Endothelial cell of umbilical vein (primary cell): ENCODE measurements around the gene PRKAR2B. TPM values are rescaled to one million over a fixed set of nuclear protein-coding genes. Genes with fewer than 3 reads are reported as not detected.

ENCODE experiments used
- BruUV-seq: library from RNA; stranded (reverse); fragments of 400-500 nt; replicated peaks from 2 replicates; lab custom pipeline; 2021; lab: Mats Ljungman, UMichigan
- CTCF ChIA-PET: fragments of 300-600, 350-600 bp; sonication (Branson Sonifier 250); formaldehyde crosslinking; loops from one replicate; lab custom pipeline; 2021; ENCODE audit warnings: antibody characterized with exemption, inconsistent platforms; lab: Charles Lee
- POLR2A ChIA-PET: fragments of 300-600, 350-600 bp; sonication (Branson Sonifier 250); formaldehyde crosslinking; loops from one replicate; lab custom pipeline; 2021; ENCODE audit warnings: antibody characterized with exemption, inconsistent platforms; lab: Charles Lee
- DNase-seq: peaks from one replicate; pipeline ENCODE4 v3.0.0-alpha.2; 2011; ENCODE audit warnings: low read depth, low spot score
- FAIRE-seq: peaks from 2 replicates; lab custom pipeline; 2011; peaks lifted over from hg19 to GRCh38; lab: Jason Lieb, UNC
- H2AFZ ChIP-seq: 2 replicates; pipeline ENCODE4 v1.6.0; 2012; ENCODE audit warnings: low read depth, low read length, control low read depth, inconsistent platforms
- H3K27ac ChIP-seq: 2 replicates; pipeline ENCODE4 v1.5.1; 2011; ENCODE audit warnings: low read depth, mild to moderate bottlenecking, control low read depth, low read length, moderate library complexity; ENCODE audit not compliant: insufficient read depth
- H3K27me3 ChIP-seq, 2 experiments: 2 replicates each; pipeline versions ENCODE4 v1.6.0 to v1.6.1; 2011; ENCODE audit warnings: low read length in 2 of 2, mixed read lengths in 1 of 2; ENCODE audit not compliant: control insufficient read depth in 2 of 2, insufficient read depth in 2 of 2
- H3K36me3 ChIP-seq, 2 experiments: 2 replicates in 1 of 2; 3 replicates in 1 of 2; pipeline ENCODE4 v1.5.1; 2011; ENCODE audit warnings: low read length in 2 of 2, mild to moderate bottlenecking in 1 of 2, moderate library complexity in 1 of 2; ENCODE audit not compliant: control insufficient read depth in 2 of 2, insufficient read depth in 2 of 2; ENCODE audit errors: extremely low read depth in 1 of 2
- H3K4me1 ChIP-seq: 3 replicates; pipeline ENCODE4 v1.5.1; 2011; ENCODE audit warnings: mild to moderate bottlenecking, low read length; ENCODE audit not compliant: control insufficient read depth, insufficient read depth; ENCODE audit errors: extremely low read depth
- H3K4me2 ChIP-seq: 2 replicates; pipeline ENCODE4 v1.6.1; 2011; ENCODE audit warnings: low read length, control low read depth, mixed read lengths; ENCODE audit not compliant: insufficient read depth
- H3K4me3 ChIP-seq, 3 experiments: fragments of 200-600 bp in 1 of 3; sonication (generic), shearing (Covaris generic) in 1 of 3; replicated peaks in 1 of 3; 2 replicates each; pipeline ENCODE4 v1.5.1; 2011 to 2016; ENCODE audit warnings: control low read depth in 3 of 3, low read length in 3 of 3, mild to moderate bottlenecking in 2 of 3, inconsistent platforms in 1 of 3, low read depth in 1 of 3, moderate library complexity in 1 of 3; ENCODE audit not compliant: insufficient read depth in 1 of 3
- H3K79me2 ChIP-seq: 2 replicates; pipeline ENCODE4 v1.6.0; 2012; ENCODE audit warnings: low read length, inconsistent platforms; ENCODE audit not compliant: control insufficient read depth, insufficient read depth
- H3K9ac ChIP-seq: replicated peaks from 2 replicates; pipeline ENCODE3; 2011; ENCODE audit warnings: low read length, control low read depth; ENCODE audit not compliant: insufficient read depth; ENCODE audit errors: extremely low read depth
- H3K9me1 ChIP-seq: replicated peaks from 3 replicates; pipeline ENCODE4 v1.6.0; 2011; ENCODE audit warnings: mild to moderate bottlenecking, low read length; ENCODE audit not compliant: control insufficient read depth, insufficient read depth; ENCODE audit errors: extremely low read depth
- H3K9me3 ChIP-seq: replicated peaks from 2 replicates; pipeline ENCODE4 v1.5.1; 2012; ENCODE audit warnings: low read length, inconsistent platforms; ENCODE audit not compliant: control insufficient read depth, insufficient read depth
- H4K20me1 ChIP-seq: replicated peaks from 2 replicates; pipeline ENCODE3; 2011; ENCODE audit warnings: mild to moderate bottlenecking, low read length; ENCODE audit not compliant: control insufficient read depth, insufficient read depth; ENCODE audit errors: extremely low read depth
- EZH2 ChIP-seq: IDR thresholded peaks from 2 replicates; pipeline ENCODE4 v1.6.1; 2012; ENCODE audit warnings: borderline replicate concordance, low read depth, mild to moderate bottlenecking, moderate library complexity, low read length, inconsistent platforms; ENCODE audit not compliant: severe bottlenecking
- FOS ChIP-seq: IDR thresholded peaks from 2 replicates; pipeline ENCODE4 v1.6.1; 2011; ENCODE audit warnings: mild to moderate bottlenecking, low read length, moderate library complexity, borderline replicate concordance; ENCODE audit not compliant: insufficient read depth
- GATA2 ChIP-seq: IDR thresholded peaks from 2 replicates; pipeline ENCODE4 v1.7.0; 2011; ENCODE audit warnings: low read depth, mild to moderate bottlenecking, moderate library complexity, mixed read lengths, low read length; ENCODE audit not compliant: insufficient read length, insufficient read depth
- JUN ChIP-seq: IDR thresholded peaks from 2 replicates; pipeline ENCODE4 v1.6.1; 2011; ENCODE audit warnings: borderline replicate concordance, low read depth; ENCODE audit not compliant: insufficient read length, insufficient read depth
- MYC ChIP-seq: IDR thresholded peaks from one replicate; pipeline ENCODE4 v1.6.1; 2011; ENCODE audit warnings: mild to moderate bottlenecking, low read depth, low read length
- POLR2A ChIP-seq: IDR thresholded peaks from 2 replicates; pipeline ENCODE4 v1.6.1; 2012; ENCODE audit warnings: low read depth, mild to moderate bottlenecking, control low read depth, low read length
- POLR2AphosphoS5 ChIP-seq: IDR thresholded peaks from 2 replicates; pipeline ENCODE4 v1.6.1; 2012; ENCODE audit warnings: low read depth, mild to moderate bottlenecking, control low read depth, low read length, moderate library complexity; ENCODE audit not compliant: insufficient read depth
- dilution Hi-C: fragments of 300-500 bp; cut with MboI; formaldehyde crosslinking; loops from one replicate; pipeline ENCODE4 v1.15.0; 2019; ENCODE audit warnings: low sequenced_read_pairs; ENCODE audit not compliant: extremely low pct_ligation_motif_present
- intact Hi-C: fragments of 100-400 bp; cut with micrococcal nuclease; formaldehyde crosslinking; loops from one replicate; pipeline ENCODE4 v1.10.0; 2022
- polyA plus RNA-seq, 4 experiments: library from polyadenylated mRNA; depleted of rRNA in 3 of 4; stranded (reverse) in 3 of 4; unstranded in 1 of 4; fragments of >200 nt; gene quantifications; 2 replicates each; pipeline versions ENCODE4 v1.2.1 to v1.2.3, GENCODE V29; 2011 to 2012; ENCODE audit warnings: missing spikeins in 1 of 4
- total RNA-seq: library from RNA; stranded (reverse); gene quantifications from 2 replicates; pipeline ENCODE4 v1.2.3, GENCODE V29; 2021
- TF ChIP-seq, protein P1 (sequence below): IDR thresholded peaks from 2 replicates; pipeline ENCODE4 v1.6.1; 2011; ENCODE audit not compliant: insufficient read depth, insufficient read length
- TF ChIP-seq, protein P2 (sequence below), 2 donors: IDR thresholded peaks; 1 replicate in 1 of 2; 2 replicates in 1 of 2; pipeline ENCODE4 v1.5.1; 2011; ENCODE audit warnings: low read length in 2 of 2, mild to moderate bottlenecking in 2 of 2, moderate library complexity in 2 of 2, control low read depth in 1 of 2, inconsistent platforms in 1 of 2, low read depth in 1 of 2; ENCODE audit not compliant: insufficient read depth in 1 of 2; ENCODE audit errors: extremely low read depth in 1 of 2

PRKAR2B gene
- total and polyA plus RNA-seq, 2 donors (not counting 3 experiments of a cell fraction or from before 2014, with no cell fraction given) = 10.7 to 39.8 TPM

DNA sequence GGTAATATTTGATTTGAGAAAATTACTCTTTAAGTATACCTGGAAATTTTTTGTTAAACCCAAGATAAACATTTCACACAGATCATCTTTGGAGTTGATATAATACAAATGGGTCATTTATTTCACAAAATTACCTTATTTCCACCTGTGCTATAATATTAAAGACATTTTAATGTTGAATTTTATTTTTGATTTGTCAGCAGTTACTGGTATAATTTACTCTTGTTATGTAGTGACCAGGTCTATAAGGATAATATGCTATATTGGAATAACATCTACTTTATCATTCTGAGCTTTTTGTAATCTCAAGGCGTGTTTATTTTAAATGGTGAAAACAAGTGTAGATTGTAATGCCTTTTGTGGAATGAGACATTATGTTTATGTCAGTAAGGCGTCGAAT is 26.6 kb downstream of the PRKAR2B start:
- no TSS peak for BruUV-seq
- no peak overlapping the region for H3K27ac ChIP-seq
- no peaks in the 10 kb centered on the region for H3K27me3 ChIP-seq
- TF ChIP-seq, protein P1, sequence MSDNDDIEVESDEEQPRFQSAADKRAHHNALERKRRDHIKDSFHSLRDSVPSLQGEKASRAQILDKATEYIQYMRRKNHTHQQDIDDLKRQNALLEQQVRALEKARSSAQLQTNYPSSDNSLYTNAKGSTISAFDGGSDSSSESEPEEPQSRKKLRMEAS = no peak
- TF ChIP-seq POLR2A (no peak), FOS (no peak), POLR2AphosphoS5 (no peak), EZH2 (no peak), JUN (no peak), GATA2 (no peak), MYC (no peak)
- TF ChIP-seq, protein P2, sequence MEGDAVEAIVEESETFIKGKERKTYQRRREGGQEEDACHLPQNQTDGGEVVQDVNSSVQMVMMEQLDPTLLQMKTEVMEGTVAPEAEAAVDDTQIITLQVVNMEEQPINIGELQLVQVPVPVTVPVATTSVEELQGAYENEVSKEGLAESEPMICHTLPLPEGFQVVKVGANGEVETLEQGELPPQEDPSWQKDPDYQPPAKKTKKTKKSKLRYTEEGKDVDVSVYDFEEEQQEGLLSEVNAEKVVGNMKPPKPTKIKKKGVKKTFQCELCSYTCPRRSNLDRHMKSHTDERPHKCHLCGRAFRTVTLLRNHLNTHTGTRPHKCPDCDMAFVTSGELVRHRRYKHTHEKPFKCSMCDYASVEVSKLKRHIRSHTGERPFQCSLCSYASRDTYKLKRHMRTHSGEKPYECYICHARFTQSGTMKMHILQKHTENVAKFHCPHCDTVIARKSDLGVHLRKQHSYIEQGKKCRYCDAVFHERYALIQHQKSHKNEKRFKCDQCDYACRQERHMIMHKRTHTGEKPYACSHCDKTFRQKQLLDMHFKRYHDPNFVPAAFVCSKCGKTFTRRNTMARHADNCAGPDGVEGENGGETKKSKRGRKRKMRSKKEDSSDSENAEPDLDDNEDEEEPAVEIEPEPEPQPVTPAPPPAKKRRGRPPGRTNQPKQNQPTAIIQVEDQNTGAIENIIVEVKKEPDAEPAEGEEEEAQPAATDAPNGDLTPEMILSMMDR (IDR thresholded peaks at IDR 0.05; ENCODE audit: extremely low read depth in 1 of 2, insufficient read depth in 1 of 2, low read depth in 1 of 2, low read length in 2 of 2) = no peak
- no peak overlapping the region for H3K4me2 ChIP-seq
- no peak overlapping the region for H3K4me3 ChIP-seq
- no peaks in the 10 kb centered on the region for H4K20me1 ChIP-seq
- no peaks in the 10 kb centered on the region for H3K36me3 ChIP-seq
- no peak for DNase-seq
- intact Hi-C loops (no loop called here), dilution Hi-C loops (no loop called here)
- H3K9me3 ChIP-seq = no peaks in the 10 kb centered on the region
- no peak overlapping the region for H3K9ac ChIP-seq
- peaks cover 36% of the 10 kb centered on the region for H3K79me2 ChIP-seq
- H3K9me1 ChIP-seq = no peaks in the 10 kb centered on the region
- ChIA-PET POLR2A (no interaction called here), CTCF (no interaction called here)
- H2AFZ ChIP-seq = no peak overlapping the region
- H3K4me1 ChIP-seq = peaks cover 5% of the 10 kb centered on the region
- no peak for FAIRE-seq
